NCI-H1417 (cell line): ENCODE results near the gene ADAMTS19.
A peak's percentile ranks its signal among the peaks of the same experiment; 100 is the strongest.

Experiments used
- DNase-seq, 3 experiments: peaks; one replicate each; lab custom pipeline; 2025; lab: John Stamatoyannopoulos, UW

The ADAMTS19 gene

GRCh38 chr5:129766798-129767197 lies 306.7 kb downstream of the ADAMTS19 start:
- no peak for DNase-seq

GRCh38 chr5:129767927-129768380 lies 307.9 kb downstream of the ADAMTS19 start:
- peak; percentile 59 to 89 (median 85) for DNase-seq

GRCh38 chr5:129768735-129769134 lies 308.6 kb downstream of the ADAMTS19 start:
- no peak for DNase-seq

GRCh38 chr5:129770024-129770820 lies 310.1 kb downstream of the ADAMTS19 start:
- no peak for DNase-seq

- DNase-seq = peak; percentile 53 to 82 (median 74)
These were observed 311.1 kb downstream of the ADAMTS19 start for GRCh38 chr5:129771058-129771838.

GRCh38 chr5:129773376-129773775 lies 313.3 kb downstream of the ADAMTS19 start:
- DNase-seq = no peak

- DNase-seq = no peak
These were observed 321.5 kb downstream of the ADAMTS19 start for GRCh38 chr5:129781594-129781993.
